HG02870 (cell line): ENCODE measurements around the gene HS3ST3A1.
"Not testable (repeated sequence)": the region's sequence is repeated elsewhere in the genome, so short reads cannot be mapped to it uniquely, and the experiment has no call there.

ENCODE experiments used
- ATAC-seq: cut with Tn5 transposase; IDR thresholded peaks from one replicate; pipeline ENCODE4 v1.9.1; 2021; ENCODE audit warnings: mild to moderate bottlenecking, moderate library complexity; ENCODE audit not compliant: unreplicated experiment

HS3ST3A1 gene

DNA sequence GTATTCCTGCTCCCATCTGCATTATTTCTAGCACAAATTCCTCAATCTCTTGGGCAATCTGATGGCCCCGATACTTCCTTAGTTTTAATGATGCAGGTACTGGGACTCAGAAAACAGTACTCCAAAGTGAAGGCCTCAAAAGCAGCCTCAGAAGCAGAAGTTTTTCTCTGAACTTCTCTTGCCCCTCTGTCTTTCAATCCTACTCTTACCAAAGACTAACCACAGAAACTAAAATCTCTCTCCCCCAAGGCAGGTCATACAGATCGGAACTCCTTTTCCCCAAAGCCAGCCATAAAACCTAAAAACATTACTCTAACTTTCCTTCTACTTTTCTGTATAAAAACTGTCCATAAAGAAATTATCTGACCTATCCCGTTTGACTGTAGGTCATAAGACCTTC, 103.5 kb downstream of the HS3ST3A1 start:
- ATAC-seq, result no peak

GRCh38 chr17:13496553-13497056, 105.1 kb downstream of the HS3ST3A1 start:
- ATAC-seq, result not testable (repeated sequence)

DNA sequence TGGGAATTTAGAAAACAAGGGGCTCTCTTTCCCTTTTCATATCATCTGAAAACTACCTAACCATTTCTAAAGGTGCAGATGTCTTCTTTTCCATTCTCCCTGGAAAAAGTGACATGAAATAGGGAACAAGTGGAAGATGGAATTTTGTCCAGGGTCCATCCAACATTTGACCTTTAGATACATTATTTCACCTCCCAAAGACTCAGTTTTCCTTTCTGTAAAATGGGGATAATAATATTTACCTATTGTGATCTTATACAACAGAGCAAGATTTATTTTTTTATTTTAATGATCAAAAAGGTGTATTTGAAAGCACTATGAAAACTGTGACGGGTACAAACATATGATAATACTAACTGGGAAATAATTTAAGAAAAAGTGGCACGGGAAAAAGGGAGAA, 106.3 kb downstream of the HS3ST3A1 start:
- ATAC-seq, result no peak

- no peak for ATAC-seq
Observed at GRCh38 chr17:13492737-13493122, 109.0 kb downstream of the HS3ST3A1 start.

GRCh38 chr17:13491916-13492736, 109.6 kb downstream of the HS3ST3A1 start:
- ATAC-seq, result no peak

- ATAC-seq, result no peak
Observed at GRCh38 chr17:13491491-13491890, 110.2 kb downstream of the HS3ST3A1 start.

DNA sequence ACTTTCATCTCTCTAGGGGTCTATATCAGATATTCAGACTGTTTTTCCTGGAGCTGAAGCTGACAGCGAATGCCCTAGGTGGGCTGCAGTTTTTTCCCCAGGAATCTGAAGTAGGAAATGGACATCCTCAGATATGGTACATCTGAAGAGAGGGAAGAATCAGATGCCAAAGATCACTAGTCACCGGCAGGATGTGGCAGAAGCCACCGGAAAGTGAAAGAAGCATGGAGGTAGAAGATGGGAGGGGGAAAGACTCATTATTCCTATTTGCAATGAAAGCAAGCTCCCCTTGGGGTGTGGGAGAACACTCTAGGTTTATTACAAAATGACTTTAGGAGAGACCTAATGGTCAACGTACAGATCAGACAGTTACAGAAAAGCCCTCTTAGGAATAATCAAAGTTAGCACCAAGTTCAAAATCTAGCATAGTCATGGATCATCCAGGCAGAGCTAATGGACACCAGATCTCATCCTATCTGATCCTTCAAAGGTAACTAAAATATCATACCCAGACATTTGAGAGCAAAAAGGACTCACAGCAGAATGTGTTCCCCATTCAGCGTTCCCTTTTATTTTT, 110.7 kb downstream of the HS3ST3A1 start:
- no peak for ATAC-seq

GRCh38 chr17:13490427-13490826, 111.3 kb downstream of the HS3ST3A1 start:
- no peak for ATAC-seq

DNA sequence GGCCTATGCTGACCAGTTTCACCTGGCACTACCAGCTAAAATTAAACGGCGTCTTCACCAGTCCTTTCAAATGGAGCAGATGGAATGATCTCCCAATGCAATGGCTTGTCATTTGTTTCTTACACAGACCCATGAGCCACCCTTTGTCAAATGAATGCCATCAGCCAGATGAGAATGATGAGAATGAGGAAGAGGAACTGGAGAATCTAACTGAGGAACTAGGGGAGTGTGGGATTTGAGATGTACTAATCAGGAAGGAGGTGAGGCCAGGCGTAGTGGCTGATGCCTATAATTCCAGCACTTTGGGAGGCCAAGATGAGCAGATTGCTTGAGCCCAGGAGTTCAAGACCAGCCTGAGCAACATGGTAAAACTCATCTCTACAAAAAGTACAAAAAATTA, 116.4 kb downstream of the HS3ST3A1 start:
- no peak for ATAC-seq

DNA sequence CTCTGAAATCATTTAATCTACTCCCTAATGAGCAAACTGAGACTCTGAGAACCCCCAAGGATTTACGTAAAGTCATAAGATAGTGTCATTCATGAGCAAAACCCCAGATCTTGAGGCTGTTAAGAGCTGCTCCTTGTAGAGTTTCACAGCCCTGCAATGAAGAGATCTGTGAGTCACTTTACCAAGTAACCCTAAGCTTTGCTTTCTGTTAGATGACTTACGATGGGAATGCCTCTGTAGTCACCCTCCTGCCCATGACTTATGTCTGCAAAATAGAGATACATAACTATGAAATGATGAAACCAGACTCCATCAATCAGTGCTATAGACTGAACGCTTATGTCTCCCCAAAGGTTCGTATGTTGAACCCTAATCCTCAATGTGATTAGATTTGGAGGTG, 117.7 kb downstream of the HS3ST3A1 start:
- no peak for ATAC-seq

DNA sequence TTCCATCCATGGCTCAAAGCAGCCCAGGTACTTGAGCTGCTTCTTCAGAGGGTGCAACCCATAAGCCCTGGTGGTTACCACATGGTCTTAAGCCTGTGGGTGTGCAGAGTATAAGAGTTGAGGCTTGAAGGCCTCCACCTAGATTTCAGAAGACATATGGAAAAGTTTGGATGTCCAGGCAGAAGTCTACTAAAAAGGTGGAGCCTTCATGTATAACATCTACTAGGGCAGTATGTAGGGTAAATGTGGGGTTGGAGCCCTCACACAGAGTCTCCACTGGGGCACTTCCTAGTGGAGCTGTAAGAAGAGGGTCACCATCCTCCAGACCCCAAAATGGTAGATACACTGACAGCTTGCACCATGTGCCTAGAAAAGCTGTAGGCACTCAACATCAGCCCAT, 120.9 kb downstream of the HS3ST3A1 start:
- ATAC-seq, result no peak

GRCh38 chr17:13478326-13478830, 123.4 kb downstream of the HS3ST3A1 start:
- no peak for ATAC-seq

DNA sequence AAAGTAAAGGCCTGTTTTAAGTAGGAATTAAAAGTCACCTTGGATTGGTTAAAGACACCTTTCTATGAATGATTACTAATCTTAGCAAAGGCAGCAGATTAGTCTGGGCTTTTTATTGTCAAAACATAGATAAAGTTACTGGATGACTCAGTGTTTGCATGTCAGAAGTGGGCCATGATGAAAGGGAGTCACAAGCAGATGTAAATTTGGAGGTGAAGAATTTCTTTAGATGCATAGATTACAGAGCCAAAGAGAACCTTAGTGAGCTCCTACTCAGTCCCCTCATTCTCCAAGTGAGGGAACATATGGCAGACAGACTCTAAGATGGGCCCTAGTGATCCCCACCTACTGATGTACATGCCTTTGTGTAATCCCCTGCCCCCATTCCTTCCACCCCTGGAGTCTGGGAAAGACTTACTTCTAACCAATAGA, 124.5 kb downstream of the HS3ST3A1 start:
- ATAC-seq, result no peak

DNA sequence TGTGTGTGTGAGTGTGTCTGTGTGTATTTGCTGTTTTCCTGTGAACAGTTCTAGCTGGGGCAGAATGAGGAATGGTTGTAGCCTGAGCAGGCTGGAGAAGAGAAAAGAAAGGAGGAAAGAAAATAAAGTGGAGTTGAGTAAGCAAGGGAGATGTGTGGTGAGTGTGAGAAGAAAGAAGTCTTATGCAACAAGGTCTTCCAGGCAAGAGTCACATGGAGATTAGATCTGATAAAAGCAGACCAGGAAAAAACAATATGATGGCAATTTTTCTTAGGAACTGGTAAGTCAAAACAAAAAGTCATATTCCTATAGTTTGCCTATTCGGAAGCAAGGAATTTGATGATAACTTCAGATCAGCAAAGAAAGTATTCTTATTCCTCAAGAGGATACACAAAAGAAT, 125.0 kb downstream of the HS3ST3A1 start:
- ATAC-seq, result no peak

DNA sequence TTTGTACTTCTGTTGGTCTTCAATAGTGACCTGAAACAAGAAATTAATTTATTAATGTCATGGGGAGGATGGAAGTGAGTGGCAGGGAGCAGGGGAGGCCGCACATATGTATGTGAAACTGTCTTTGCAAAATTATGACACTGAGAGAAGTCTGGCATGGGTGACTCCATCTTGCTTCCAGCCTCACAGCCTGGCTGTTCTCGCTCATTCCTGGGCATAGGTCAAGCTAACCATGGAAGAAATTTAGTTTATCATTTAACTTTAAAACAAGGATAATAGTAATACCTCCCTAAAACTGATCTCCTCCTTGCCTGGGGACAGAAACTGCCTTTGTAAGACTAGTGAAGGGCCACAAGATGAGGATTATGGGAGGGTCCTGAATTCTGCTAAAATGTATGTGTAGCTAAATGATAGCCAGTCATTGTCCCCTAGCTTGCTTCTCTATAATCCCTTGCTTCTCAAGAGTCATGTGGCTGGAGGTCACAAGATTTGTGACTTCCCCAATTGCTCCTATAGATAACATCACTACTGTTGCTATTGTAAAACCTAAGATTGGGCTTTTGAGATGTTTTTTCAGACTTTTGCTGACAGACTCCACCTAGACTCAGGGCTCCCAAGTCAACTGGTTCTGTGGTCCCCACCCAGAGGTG, 126.0 kb downstream of the HS3ST3A1 start:
- ATAC-seq, result no peak

- no peak for ATAC-seq
Observed at GRCh38 chr17:13474073-13474800, 127.5 kb downstream of the HS3ST3A1 start.

GRCh38 chr17:13465678-13466077, 136.1 kb downstream of the HS3ST3A1 start:
- no peak for ATAC-seq

- no peak for ATAC-seq
Observed at GRCh38 chr17:13462673-13463124, 139.0 kb downstream of the HS3ST3A1 start.

DNA sequence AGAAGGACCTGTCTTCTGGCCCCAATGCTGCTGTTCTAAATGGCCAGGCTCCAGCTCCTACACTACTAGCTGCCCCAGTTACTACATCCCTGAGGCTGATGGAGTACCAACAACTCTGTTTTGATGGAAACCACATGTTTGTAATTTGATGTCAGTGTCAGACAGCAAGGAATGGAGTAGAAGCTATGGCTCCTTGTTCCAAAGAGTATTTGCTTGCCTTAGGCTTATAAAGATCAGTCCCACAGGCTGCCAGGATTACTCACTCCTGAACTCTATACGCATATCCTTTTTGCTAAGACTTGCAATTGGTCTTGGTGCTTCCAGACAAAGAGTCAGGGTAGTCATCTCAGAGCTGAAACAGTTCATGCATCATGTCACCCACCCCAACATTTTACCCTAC, 139.6 kb downstream of the HS3ST3A1 start:
- ATAC-seq, result no peak

DNA sequence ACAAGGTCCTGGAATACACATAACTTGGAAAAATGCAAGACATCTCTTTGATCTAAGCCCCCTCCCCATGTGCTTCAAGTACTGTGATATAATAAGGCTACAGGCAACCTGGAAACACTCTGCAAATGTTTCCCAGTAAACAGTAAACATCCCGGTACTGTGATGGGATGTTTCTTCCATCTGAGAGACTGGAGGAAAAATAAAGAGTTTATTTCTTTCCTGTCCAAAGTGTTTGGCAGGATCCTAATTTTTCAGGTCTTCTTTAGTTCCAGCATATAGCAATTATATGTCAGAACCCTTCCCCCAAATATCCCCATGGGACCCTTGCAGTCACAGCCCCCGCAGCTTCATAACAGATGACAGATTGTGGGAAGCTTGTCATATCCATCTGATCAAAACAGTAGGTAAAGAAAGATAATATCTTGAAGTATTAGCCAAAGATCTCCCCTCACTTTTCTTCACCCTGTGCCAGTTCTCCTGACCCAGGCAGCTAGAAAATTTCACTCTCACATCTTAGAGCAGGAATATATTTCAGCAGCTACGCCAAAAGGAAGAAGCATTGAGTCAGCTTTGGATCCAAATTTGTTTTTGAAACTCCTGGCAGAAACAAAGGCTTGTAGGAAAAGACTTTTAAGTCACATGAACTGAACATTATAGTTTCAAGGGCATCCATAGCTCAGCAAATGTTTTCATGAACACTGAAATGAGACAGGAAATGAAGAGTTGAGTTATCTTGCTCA, 141.3 kb downstream of the HS3ST3A1 start:
- no peak for ATAC-seq
